ENCODE data around the gene SLC9A8.

Gene SLC9A8

DNA sequence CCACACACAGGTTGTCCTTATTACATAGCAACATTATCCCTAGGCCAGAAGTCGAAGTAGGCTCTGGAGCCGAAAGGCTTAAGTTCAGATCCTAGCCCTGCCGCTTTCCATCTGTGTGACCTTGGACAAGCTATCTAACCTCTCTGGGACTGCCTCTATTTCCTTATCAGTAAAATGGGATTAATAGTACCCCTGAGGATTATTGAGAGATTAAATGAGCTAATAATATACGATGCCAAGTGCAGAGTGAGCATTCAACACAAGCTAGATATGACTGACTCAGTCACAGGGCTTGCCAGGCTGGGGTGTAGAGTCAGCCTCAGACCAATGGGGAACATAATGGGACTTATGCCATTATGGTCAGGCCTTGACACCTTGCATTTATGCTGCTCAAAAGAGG is 111.6 kb downstream of the SLC9A8 start:
- DNase-seq = no peak

DNA sequence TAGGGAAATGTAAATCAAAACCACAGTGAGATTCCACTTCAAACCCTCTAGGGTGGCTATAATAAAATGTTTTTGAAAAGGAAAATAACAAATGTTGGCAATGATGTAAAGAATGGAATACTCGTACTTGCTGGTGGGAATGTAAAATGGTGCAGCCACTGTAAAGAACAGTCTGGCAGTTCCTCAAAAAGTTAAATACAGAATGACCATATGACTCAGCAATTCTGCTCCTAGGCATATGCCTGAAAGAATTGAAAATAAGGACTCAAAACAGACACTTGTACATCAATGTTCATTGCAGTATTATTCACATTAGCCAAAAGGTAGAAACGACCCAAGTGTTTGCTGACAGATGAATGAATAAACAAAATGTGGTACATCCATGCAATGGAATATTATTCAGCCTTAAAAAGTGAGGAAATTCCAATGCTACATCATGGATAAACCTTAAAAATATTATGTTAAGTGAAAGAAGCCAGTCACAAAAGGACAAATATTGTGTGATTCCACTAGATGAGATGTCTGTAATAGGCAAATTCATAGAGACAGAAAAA is 113.3 kb downstream of the SLC9A8 start:
- DNase-seq = no peak

- DNase-seq = peak; percentile 70 to 87
Measured at GRCh38 chr20:49928411-49929141, 115.9 kb downstream of the SLC9A8 start.

DNA sequence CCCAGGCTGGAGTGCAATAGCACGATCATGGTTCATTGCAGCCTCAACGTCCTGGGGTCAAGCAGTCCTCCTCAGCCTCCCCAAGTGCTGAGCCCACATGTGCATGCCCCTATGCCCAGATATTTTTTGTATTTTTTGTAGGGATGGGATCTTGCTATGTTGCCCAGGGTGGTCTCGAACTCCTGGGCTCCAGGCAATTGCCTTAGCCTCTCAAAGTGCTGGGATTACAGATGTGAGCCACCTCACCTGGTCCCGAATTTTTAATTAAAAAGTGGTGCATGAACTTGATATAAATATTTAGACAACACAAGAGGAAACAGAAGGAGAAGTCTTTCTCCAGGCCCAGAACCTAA is 116.5 kb downstream of the SLC9A8 start:
- DNase-seq = no peak

DNA sequence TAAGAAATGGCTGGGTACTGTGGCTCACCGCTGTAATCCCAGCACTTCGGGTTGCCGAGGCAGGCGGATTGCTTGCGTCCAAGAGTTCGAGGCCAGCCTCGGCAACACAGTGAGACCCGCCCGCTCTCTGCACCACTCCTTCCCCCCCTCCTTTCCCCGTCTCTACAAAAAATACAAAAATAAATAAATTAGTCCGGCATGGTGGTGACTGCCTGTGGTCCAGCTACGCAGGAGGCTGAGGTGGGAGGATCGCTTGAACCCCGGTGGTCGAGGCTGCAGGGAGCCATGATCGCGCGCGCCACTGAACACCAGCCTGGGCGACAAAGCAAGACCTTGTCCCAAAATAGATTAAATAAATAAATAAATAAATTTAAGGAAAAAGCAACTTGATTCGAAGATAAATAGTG is 123.1 kb downstream of the SLC9A8 start:
- DNase-seq = no peak

DNA sequence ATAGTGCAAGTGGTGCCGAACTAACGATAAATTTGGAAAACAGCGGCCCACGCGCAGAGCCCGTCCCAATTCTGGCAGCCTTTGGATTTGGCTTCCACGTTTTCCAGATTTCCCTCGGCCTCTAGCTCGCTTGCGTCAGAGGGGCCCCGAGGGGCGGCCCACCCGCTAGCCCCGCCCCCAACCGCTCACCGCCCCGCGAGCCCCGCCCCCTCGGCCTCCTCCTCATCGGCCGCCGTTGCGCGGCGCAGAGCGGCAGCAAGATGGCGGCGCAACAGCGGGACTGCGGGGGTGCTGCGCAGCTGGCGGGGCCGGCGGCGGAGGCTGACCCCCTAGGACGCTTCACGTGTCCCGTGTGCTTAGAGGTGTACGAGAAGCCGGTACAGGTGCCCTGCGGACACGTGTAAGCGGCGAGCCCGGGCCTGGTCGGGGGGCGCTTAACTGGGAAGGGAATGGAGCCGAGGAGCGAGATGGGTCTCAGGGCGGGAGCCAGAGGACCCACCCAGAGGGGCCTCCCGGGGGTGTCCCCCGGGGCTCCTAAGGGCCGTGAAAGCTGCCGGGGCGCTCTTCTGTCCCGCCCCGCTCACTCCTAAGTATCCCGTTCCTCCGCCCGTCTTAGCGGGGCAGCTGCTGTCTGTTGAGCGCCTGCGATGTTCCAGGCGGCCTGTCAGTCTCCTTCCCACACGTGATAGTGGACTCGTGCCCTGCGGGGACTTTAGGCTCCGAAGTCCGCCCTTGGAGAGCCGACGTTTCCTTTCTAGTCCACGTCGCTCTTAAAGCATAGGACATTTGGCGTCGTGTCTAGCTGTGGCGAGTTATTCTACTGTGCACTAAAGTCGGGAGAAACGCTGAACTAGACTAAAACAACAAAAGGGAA is 123.8 kb downstream of the SLC9A8 start, which contains the start of gene RNF114:
TSS of gene RNF114 (plus strand) at position 245 of the 874 bp plus-strand sequence. CDS start at position 261, 16 bp downstream.
- peak; percentile 83 to 96 for DNase-seq

DNA sequence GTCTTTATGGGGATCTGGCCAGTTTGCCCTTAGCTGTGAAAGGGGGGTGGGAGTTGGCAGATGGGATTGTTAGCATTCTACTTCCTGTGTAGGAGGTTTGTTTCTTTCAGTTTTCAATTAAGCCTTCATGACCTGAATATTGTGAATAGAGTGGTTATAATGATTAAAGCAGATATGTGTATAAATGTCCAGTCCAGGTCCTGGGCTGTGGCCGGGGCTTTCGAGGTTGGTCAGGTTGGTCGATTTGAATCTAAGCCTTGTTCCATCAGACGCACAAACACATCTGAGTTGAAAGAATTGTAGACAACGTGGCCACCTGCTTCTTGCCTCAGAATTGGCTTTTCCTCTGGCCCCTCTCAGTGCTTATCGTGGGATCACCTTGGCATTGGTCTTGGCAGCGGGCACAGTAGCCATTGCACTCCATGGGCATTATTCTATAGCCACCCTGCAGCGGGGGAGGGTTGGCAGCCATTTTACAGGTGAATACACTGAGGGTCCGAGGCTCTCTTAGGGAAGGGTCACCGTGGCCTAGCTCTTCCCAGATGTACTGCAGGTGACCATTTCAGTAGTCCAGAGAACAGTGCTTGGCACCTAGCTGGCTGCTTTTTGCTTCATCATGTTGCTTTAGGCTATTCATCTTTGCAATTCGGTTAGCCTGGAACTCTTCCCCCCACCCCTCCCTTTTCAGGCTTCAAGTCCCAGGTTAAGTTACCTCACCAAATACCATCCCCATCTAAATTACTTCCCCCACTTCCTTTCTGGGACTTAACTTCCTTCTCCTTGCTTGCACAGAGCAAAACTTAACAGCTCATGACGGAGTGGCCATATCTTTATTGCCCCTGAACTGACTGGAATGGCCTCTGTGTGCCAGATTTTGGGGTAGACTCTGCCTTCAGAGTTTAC is 124.7 kb downstream of the SLC9A8 start:
- no peak for DNase-seq

DNA sequence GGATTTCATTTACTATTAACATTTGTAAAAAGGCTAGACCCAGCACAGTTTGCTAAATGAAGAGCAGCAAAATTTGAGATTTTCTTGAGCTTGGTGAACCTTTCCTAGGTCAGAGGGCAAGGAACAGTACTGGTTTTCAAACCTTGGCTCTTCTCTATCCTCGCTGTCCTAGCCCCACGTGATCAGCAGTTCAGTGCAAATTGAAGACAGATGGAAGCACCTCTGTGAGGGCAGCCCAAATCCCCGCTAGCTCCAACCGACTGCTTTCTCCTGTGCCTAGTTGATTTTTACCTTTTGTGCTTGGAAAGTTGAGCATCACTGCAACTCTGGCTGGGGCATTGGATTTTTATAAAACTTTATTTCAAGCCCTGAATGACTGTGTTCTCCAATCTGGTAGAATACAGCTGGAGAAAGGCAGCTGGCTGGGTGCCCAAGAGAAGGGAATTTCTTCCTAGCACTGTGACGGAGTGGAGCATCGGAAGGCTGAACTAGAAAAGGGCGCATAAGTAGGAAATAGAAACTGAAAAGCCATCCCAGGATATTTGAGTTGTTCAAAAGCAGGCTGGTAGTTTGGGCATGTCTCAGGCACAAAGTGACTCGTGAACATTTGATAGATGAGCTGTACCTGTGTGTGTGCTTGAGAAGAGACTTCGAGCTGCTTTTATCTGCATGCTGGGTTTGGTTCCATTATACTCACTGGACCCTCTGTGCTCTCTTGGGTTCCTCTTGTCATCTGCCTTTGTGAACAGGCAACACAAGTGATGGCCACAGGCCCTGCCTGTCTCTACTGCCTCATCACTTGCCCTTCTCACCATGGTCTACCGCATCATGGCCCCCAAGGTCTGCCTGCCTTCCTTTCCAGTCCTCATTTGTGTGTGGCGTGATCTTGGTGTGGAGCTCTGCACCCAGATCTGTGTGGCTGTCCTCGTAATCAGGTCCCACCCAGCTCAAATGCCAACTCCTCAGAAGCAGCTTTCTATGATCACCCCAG is 125.8 kb downstream of the SLC9A8 start:
- peak; percentile 31 to 42 for DNase-seq

DNA sequence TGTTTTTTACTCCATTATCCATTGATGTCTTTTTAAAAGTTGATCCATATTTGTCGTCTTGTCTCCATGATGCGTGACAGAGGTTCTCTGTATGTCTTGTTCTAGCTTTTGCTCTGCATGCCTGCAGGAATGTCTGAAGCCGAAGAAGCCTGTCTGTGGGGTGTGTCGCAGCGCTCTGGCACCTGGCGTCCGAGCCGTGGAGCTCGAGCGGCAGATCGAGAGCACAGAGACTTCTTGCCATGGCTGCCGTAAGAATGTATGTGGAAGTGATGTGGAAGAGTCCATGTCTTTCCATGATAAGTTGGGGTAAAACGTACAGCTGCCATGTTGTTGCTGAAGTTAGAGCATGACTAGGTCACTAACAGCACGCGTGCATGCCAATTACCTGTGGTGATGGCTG is 128.8 kb downstream of the SLC9A8 start:
- no peak for DNase-seq
